ENCODE measurements around the gene MASP1.

Gene MASP1

GRCh38 chr3:187291512-187292132, at the start of gene MASP1:
Gene MASP1, minus strand, starts transcription at chr3:187291737. Its CDS starts 105 bp downstream, at chr3:187291632.
- Mint-ChIP-seq H3K36me3 (ENCODE audit: low read depth) (no peaks in the 10 kb centered on the region), H3K27ac (peak within 1 kb of the TSS; percentile 68 to 93 (median 92)), H3K9me3 (no peaks in the 10 kb centered on the region), H3K27me3 (ENCODE audit: low read depth) (no peaks in the 10 kb centered on the region), H3K4me3 (peak within 1 kb of the TSS; percentile 68 to 78 (median 72)), H3K4me1 (peaks cover 59% of the 10 kb centered on the region)
- TF ChIP-seq, protein P1, sequence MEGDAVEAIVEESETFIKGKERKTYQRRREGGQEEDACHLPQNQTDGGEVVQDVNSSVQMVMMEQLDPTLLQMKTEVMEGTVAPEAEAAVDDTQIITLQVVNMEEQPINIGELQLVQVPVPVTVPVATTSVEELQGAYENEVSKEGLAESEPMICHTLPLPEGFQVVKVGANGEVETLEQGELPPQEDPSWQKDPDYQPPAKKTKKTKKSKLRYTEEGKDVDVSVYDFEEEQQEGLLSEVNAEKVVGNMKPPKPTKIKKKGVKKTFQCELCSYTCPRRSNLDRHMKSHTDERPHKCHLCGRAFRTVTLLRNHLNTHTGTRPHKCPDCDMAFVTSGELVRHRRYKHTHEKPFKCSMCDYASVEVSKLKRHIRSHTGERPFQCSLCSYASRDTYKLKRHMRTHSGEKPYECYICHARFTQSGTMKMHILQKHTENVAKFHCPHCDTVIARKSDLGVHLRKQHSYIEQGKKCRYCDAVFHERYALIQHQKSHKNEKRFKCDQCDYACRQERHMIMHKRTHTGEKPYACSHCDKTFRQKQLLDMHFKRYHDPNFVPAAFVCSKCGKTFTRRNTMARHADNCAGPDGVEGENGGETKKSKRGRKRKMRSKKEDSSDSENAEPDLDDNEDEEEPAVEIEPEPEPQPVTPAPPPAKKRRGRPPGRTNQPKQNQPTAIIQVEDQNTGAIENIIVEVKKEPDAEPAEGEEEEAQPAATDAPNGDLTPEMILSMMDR (IDR thresholded peaks at IDR 0.05; ENCODE audit: unreplicated experiment in 3 of 3) = no peak

- H3K36me3 Mint-ChIP-seq (ENCODE audit: low read depth) = no peaks in the 10 kb centered on the region
- no peaks in the 10 kb centered on the region for H3K9me3 Mint-ChIP-seq
- H3K4me1 Mint-ChIP-seq = peaks cover 6% of the 10 kb centered on the region
- H3K4me3 Mint-ChIP-seq = no peak overlapping the region
- H3K27me3 Mint-ChIP-seq (ENCODE audit: low read depth) = peaks cover 7% of the 10 kb centered on the region
- TF ChIP-seq, protein P1 (IDR thresholded peaks at IDR 0.05; ENCODE audit: unreplicated experiment in 3 of 3) = no peak
- no peak overlapping the region for H3K27ac Mint-ChIP-seq
Measured at GRCh38 chr3:187340578-187340977, 49.0 kb upstream of the MASP1 start.

DNA sequence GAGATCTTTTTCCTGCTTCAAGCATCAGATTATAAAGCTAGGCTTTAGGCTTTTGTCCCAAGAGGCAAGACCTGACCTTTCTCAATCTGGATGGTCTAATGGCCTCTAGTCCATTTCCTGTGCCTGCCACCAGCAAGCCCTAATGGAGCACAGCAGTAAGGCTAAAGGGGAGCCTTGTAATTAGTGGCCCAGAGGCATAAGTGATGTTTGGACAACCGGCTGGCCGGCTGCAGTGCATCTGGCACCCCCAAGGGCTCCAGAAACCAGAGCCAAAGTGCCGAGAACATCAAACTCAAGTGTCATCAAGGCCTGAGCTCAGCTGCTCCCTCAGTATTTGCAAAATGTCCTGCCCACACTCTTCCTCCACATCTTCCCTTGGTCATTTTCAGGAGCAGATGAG, 44.8 kb upstream of the MASP1 start:
- Mint-ChIP-seq H3K36me3 (ENCODE audit: low read depth) (no peaks in the 10 kb centered on the region), H3K9me3 (no peaks in the 10 kb centered on the region), H3K4me1 (peaks cover 6% of the 10 kb centered on the region), H3K27me3 (ENCODE audit: low read depth) (peaks cover 9% of the 10 kb centered on the region), H3K27ac (peak overlapping the region in 1 of 3 experiments; percentile 11), H3K4me3 (no peak overlapping the region)
- TF ChIP-seq, protein P1 (IDR thresholded peaks at IDR 0.05; ENCODE audit: unreplicated experiment in 3 of 3) = no peak

- no peaks in the 10 kb centered on the region for H3K36me3 Mint-ChIP-seq (ENCODE audit: low read depth)
- no peak overlapping the region for H3K4me3 Mint-ChIP-seq
- H3K27ac Mint-ChIP-seq = no peak overlapping the region
- TF ChIP-seq, protein P1 (IDR thresholded peaks at IDR 0.05; ENCODE audit: unreplicated experiment in 3 of 3) = no peak
- H3K9me3 Mint-ChIP-seq = no peaks in the 10 kb centered on the region
- peaks cover 9% of the 10 kb centered on the region for H3K27me3 Mint-ChIP-seq (ENCODE audit: low read depth)
- H3K4me1 Mint-ChIP-seq = peaks cover 6% of the 10 kb centered on the region
Measured at GRCh38 chr3:187334904-187335303, 43.4 kb upstream of the MASP1 start.

DNA sequence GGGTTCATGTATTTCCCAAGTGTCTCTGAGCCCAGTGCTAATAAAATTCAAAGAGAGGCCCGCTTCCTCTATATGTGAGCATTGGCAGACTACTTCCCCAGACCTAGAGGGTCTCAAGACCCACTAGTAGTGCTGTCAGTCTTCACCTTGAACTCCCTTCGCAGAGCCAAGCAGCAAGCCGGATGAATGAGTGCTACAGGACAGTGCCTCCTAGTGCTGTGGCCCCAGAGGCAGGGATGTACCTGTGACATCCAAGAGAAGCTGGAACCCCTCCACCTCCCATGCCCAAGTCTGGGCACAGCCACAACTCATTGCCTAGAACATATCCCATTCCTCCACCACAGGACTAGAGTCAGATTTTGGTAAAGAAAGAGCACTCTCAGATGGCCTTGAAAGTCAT, 37.2 kb upstream of the MASP1 start:
- Mint-ChIP-seq H3K27me3 (ENCODE audit: low read depth) (no peaks in the 10 kb centered on the region), H3K36me3 (ENCODE audit: low read depth) (no peaks in the 10 kb centered on the region), H3K4me1 (no peaks in the 10 kb centered on the region), H3K4me3 (no peak overlapping the region), H3K27ac (no peak overlapping the region), H3K9me3 (no peaks in the 10 kb centered on the region)
- TF ChIP-seq, protein P1 (IDR thresholded peaks at IDR 0.05; ENCODE audit: unreplicated experiment in 3 of 3) = no peak

DNA sequence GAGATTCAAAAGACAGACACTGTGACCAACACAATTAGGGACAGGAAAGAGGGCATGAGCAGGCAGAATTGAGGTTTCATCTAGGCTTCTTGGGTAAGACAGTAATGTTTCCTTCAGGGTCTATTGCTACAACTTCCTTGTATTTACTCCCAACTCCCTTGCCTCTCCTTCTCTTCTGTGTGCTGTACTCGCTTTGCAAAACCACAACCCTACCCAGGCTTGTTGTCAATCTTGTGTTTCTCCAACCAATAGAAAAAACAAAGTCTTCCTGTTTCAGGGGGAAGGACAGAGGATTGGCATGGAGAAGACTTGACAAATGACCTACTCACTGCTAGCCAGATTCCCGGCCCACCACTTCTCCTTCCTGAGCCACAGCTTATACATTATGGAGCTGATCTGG, 36.3 kb upstream of the MASP1 start:
- Mint-ChIP-seq H3K36me3 (ENCODE audit: low read depth) (no peaks in the 10 kb centered on the region), H3K27me3 (ENCODE audit: low read depth) (no peaks in the 10 kb centered on the region), H3K9me3 (no peaks in the 10 kb centered on the region), H3K4me3 (no peak overlapping the region), H3K4me1 (no peaks in the 10 kb centered on the region), H3K27ac (no peak overlapping the region)
- TF ChIP-seq, protein P1 (IDR thresholded peaks at IDR 0.05; ENCODE audit: unreplicated experiment in 3 of 3) = no peak
